HG03442 (cell line): ENCODE results near the gene SPATS2L.

ENCODE experiments used
- ATAC-seq: cut with Tn5 transposase; IDR thresholded peaks from one replicate; pipeline ENCODE4 v1.9.1; 2021; ENCODE audit warnings: mild to moderate bottlenecking, moderate library complexity; ENCODE audit not compliant: unreplicated experiment

SPATS2L gene

DNA sequence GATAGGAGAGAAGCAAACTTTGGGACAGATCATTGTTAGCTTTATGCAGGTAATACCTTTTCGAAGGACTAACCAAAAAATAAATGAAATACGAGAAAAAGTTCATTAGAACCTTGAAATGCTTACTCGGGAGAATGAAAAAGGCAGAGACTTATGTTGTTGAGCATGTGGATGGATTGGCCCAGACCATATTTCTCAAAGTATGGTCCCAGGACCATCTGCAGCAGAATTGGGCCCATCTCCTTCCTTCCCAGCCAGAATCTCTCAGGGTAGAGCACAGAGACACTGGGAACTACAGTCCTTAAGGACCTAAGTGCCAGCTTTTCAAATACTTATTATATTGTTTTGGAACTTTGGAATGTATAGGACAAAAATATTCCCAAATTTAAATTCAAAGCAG lies 152.6 kb downstream of the SPATS2L start:
- ATAC-seq, result no peak

DNA sequence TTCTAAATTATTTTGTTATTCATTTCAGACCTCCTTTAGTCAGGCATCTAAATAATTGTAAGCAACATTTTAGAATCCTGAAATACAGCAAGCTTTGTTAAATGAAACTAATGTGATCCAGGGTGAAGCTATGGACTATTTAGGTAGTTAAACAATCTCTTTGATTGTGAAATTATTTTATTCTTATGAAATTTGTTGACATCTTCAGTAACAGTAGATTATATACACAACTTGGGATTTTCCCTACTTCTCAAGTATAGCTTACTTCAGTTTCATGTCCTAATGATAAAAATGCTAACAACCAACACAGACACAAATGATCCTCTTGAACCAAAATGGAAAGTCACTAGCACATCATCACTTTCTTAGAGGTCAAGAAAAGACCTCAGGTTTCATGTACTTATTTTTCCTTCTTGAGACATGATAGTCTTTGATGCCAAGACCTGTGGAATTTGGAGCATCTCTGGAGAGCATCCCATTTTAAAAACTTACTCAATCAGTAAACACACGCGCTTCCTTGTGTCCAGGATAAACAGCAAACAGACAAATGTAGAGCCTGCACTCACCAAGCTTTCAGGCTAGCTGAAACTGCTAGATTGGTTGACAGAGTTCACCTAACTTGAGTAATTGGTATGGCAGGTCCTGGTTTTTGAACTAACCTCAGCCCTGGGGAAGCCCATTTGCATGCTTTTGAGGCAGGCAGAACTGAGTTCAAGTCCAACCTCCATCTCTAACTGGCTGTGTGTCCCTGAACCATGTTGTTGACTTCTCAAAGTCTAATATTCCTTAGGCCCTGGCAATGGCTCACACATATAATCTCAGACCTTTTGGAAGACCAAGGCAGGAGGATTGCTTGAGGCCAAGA lies 155.6 kb downstream of the SPATS2L start:
- no peak for ATAC-seq

DNA sequence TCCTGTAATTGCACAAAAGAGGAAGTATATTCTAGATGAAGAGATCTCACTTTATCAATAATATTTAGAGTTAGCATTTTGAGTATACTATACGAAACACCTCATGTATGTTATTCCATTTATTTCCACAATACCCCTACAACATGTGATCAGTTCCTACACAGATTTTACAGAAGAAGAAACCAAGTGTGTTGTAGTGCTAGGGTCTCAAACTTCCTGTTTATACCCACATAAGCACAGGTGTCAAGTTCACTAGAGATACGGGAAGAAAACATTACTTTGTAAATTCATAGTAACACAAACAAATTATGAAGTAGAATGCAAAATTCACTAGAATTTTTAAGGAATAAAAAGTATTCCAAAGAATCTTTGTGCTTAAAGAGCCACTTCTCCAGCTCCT lies 157.0 kb downstream of the SPATS2L start:
- ATAC-seq, result no peak

DNA sequence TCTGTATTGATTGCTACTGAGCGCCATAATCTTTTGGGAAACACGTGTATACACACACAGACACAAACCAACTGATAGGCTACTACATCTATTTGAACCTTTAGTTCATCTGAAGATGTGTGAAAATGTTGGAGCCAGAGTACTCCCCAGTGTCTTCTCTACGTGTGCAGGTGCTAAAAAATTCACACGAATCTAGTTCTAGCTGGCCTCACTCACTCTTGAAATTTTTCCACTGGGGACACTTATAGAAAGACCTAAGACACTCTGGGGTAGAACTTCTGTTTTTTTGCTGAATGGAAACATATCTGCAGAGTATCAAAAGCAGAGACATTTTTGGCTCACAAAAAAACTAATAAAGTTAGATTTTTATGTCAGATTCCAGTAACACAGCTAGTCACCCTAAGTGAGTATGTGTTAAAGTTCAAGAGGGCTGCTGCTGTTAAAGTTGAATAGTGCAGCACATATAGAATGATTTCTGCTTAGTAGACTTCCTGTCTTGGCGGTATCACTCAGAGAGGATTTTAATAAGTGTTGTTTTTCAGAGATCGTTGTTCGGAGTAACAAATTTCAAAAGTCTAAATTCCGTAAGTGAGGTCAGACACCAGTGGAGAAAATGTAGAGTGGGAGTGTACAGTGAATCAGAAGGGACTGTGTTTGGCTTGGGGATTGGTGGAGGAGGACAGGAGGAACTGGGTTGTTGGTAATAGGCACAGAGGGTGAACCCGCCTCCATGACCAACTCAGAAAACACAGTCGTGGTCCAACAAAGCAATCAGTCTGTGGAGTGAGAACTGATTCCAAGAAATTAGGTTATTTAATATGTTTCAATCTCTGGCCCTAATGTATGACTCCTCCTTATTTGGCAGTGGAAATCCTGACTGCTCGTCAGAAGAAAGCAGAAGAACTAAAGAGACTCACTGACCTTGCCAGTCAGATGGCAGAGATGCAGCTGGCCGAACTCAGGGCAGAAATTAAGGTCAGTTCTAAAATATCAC lies 160.2 kb downstream of the SPATS2L start:
- ATAC-seq, result no peak

DNA sequence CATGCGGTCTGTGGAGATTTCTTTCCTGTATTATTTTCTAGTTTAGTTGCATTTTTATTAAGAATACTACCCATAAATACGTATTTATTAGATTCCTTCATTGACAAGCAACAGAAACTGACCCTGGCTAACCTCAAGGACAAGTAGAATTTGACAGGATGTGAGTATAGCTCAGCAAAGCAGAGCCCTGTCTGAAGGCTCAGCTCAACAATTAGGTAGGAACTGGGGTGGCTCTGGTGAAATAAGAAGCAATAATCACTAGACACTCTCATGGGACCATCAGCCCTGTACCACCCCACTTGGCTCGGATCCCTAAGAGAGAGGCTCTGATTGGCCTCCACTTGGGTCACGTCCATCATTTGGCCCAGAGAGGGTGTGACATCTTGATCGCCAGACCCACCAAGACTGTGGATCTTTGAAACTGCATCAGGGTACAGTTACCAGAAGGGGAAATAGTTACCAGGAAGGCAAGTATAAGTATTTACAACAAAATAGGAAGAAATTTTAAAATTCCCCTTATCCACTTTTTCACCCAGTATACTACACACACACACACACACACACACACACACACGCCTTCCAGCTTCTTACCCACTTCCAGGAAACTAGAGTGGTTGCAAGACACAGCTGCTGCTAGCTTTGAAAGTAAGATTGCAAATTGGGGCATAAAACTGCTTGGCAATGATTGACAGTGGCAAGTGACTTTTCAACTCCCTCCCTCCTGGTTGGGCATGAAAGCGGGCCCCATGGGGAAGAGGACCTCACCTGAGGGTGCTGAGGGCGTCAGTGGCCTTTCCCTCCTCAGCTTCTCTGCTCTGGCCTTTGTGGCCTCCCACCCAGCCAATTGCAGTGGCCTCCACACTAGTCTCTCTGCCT lies 161.6 kb downstream of the SPATS2L start:
- ATAC-seq, result no peak

DNA sequence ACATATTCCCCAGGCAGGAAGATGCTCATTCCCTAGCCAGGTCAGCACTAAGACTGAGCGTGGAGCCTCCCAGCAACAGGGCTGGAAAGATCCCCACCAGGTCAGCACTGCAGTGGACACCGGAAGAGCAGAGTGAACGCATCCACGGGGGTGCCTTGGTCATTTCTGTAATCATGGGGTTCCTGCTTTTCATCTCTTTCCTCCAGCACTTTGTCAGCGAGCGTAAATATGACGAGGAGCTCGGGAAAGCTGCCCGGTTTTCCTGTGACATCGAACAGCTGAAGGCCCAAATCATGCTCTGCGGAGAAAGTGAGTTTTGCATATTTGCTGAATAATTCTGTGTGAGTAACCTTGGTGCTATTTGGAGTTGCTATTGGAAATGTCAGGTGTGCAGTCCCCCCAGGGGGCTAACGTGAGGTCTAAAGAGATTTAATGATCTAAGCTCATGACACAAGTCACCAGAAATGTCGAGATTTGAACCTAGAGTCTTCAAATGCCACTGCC lies 163.3 kb downstream of the SPATS2L start:
- no peak for ATAC-seq

DNA sequence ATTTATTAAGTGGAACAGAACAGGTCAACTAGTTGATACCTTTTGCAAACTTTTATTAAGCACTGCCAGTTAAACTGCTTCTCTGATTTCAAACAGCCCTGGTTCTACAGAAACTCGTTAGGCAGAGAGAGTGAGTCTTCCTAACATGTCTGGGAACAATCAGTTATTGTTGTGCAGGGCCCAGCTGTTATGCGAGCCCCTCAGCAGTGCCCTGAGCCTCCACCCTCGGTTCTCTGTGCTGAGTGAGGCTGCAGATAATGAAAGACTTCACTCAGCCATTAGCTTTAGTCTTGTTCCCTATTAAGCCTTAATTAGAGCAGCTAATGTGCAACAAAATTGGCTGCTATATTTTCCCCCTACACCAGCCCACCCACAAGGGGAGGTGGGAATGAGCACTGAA lies 163.7 kb downstream of the SPATS2L start:
- ATAC-seq, result no peak

DNA sequence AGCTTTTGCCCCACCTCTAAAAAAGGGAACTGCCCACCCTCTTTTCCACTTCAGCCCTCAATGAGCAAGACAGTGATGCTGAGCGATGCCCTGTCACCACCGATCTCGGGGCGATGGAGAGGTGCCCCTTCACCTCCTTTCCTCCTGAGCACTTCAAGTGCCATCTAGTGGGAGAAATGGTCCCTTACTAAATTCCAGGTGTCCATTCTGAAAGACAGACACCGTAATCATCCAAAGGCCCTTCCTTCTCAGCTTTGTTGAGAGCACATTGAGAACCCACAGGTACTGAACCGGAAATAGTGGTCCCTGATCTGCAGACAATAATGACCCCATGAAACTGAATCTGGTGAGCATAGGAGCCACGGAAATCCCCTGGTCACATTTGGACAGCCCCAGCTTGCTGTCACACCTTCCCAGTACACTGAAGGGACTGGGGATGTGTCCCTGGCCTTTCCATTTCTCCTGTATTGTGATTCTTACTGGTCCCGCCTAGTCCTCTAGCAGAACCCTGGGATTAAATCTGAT lies 164.9 kb downstream of the SPATS2L start:
- ATAC-seq, result peak; percentile 87

DNA sequence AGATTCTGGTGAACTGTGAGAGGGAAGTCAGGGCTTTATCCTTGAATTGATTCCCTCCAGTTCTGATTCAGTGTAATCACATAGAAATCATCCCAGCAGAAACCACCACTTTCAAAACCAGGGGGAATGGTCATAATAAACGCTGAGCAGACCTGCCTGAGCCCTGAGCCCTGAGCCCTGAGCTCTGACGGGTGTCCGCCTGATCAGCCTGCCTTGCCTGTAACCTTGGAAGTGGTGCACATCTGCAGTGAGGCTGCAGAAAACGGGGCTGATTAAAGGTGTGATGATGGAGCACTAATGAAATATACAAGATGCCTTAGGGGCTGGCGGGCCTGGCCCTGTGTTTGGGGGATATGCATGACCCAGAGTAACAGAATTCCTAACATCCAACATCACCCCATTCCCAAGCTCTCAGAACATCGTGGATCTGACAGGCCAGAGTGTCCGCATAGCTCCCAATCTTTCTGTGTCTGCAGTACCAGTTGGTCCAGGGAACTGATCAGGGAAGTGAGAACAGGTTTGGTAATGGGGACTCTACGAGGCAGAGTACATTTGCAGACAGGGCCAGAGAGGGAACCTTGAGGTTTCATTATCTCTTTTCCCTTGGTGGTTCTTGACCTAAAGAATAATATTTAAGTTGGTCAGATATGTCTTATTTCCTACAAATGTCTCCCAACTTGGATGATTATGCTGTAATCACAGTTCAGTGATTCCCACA lies 165.6 kb downstream of the SPATS2L start:
- ATAC-seq, result peak; percentile 6

DNA sequence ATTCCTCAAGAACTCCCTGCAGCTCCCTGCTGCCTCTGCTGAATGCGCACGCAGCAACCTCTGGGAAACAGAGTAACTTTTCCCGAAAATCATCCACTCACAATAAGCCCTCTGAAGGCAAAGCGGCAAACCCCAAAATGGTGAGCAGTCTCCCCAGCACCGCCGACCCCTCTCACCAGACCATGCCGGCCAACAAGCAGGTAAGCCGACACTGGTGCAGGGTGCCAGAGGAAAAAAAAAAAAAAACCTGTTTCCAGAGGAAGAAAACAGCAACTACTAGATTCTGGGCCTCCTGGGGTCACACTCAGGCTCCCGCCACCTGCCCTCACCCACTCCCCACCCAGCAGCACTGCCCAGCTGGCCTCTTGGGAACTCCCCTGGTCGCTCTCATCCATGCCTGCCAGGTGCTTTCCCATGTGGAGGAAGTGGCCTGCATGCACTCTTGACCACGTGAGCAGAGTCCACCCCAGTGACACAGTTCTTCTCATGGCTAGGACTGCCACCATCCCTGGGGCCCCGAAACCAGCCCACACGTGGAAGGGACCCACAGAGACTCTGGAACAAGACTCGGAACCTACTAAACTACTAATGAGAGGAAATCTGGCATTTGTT lies 166.5 kb downstream of the SPATS2L start:
- peak; percentile 26 for ATAC-seq

DNA sequence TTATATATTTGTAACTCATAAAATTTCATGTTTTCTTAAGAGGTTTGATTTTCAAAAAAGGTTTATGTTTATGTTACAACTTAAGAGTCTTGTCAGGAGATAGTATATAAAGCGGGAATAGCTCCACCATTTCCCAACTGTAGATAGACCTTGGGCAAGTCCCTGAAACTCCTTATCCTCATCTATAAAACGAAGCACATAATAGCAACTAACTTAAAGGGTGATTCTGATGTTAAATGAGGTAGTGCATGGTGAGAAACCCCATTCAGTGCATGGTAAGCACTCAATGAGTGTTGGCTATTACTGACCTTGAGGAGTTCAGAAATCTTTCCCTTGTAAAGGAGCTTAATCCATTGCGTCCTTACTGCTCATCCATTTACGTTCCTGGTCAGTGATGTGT lies 169.3 kb downstream of the SPATS2L start:
- ATAC-seq, result no peak

DNA sequence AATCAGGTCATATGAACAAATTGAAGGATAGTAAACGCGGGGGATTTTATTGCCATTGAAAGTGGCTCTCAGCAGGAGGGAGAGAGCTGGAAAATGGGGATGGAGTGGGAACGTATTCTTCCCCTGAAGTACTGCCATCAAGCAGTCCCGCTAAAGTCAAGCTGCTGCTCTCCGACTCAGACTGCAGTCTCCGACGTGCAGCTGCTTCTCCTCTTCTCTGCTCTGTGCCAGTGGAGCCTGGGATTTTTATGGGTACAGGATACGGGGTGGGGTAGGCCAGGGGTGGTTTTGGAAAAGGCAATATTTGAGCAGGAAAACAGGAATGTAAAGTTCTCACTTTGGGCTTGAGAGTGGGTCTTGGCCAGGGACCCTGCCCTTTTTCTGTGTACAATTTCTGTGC lies 170.3 kb downstream of the SPATS2L start:
- ATAC-seq, result no peak

DNA sequence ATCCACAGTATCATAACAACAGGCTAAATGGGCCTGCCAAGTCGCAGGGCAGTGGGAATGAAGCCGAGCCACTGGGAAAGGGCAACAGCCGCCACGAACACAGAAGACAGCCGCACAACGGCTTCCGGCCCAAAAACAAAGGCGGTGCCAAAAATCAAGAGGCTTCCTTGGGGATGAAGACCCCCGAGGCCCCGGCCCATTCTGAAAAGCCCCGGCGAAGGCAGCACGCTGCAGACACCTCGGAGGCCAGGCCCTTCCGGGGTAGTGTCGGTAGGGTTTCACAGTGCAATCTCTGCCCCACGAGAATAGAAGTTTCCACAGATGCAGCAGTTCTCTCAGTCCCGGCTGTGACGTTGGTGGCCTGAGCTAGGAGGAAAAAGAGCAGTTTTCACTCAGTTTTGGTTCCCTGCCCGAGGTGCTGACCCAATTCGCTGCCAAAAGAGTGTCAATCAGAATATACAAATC lies 171.2 kb downstream of the SPATS2L start:
- ATAC-seq, result no peak

DNA sequence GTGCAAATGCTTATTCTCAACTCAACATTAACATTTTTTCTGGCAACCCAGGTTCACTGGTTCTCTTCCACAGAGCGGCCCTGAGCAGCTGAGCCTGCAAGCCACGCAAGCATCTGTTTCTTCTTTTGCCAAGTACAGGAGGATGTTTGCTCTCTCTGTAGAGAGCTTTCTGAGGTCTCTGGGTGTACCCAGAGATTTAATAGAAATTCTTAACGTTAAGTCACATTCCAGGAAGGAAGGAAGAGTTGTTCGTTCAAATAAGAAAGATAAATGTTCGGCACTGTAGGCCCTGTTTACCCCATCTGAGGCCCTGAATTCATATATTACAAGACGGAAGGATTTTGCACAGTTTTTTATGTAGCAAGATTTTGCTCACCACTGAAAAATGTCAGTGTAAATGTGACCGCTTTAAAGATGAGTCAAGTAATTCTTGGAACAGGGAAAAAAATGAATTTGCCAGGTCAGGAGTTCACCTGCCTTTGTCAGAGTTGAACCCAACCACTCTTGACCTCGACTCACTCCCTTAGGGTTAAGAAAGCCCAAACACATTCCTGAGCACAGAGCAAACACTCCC lies 173.3 kb downstream of the SPATS2L start:
- no peak for ATAC-seq

DNA sequence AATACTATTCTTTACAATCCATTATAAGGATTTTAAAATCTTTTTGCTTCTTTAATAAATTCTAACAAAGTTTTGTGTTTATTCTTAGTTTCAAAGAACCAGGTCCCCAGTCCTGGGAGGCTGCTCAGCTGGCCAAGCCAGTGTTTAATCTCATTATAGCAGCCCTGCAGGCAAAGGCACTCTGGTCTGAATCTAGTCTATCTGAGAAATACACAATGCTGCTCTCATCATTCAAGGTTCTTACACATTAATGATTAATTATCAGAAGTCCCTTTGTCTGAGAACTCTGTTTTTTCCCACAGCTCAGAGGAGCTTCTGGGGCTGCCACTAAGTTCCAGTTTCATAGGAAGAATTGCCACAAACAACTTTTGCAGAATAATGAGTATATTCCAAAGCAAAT lies 175.7 kb downstream of the SPATS2L start:
- ATAC-seq, result no peak

DNA sequence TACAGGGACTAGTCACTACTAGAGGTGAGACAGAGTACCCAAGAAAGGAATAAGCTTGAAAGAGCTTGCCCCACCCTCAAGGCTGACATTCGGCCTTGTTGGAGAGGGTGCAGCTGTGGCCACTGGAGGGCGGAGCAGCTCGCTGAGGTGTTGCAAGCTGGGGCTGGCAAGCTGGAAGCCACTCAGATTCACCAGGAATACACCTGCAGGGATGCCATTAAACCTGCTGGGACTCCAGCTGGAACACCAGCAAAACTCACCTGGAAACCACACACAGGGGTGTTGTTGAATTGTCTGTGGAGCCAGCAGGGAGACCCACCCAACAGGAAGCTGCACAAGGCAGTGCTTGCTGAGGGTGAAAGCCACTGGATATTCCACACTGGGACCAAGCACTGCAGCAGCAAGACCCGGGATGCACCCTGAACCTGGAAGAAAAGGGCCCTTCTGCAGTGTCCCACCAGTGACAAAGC lies 177.3 kb downstream of the SPATS2L start:
- peak; percentile 72 for ATAC-seq

DNA sequence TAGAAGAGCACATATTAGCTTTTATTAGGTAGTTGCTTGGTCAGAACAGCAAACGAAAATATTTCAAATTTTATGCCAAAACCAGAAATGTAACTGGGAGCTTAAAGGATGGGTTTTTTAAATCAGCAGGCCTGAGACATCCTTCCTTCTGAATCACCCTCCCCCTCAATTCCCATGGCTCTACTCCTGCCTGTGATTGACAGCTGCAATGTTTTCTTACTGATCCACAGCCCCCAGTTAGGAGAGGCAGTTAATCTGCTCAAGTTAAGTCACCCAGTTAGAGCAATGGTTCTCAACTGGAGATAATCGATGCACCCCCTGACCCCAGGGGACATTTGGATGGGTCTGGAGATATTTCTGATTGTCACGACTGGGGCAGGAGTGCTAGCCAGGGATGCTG lies 178.4 kb downstream of the SPATS2L start:
- ATAC-seq, result no peak

DNA sequence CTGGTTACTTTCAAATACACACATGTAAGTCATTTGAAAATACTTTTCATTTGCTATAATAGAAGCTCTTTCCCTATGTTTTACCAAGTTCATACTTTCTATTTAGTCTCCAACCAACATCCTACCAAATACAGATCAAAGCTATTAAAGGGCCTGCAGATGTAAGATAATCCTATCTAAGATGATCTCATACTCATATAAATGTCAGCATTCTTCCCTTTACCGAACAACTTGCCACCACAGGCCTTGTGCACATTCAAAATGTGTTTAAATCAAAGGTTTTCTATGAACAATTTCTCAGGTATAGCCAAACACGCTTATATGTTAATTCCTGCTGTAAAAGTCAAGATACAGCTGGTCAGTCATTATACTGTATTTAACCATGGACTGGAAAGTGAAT lies 180.0 kb downstream of the SPATS2L start:
- no peak for ATAC-seq

DNA sequence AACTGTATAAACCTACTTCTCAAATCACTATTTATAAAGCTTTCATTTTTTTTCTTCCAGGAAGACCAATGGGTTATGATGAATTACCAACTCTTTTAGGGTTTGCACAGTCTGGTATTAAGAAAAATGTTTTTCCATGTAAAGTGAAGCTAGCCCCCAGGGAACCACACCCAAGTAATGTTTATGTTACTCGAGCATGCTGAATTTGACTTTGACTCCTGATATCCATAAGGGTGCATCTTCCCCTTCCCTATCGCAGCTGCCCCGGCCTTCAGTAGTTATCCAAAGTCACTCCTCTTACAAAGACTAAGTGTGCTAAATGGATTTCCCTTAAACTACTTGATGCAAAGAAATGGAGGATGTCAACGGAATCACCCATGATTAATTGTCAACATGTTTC lies 181.7 kb downstream of the SPATS2L start:
- no peak for ATAC-seq
